Nephron (organoid): Measurements from ENCODE around the gene CYSLTR2.
A peak's percentile ranks its signal among the peaks of the same experiment; 100 is the strongest.

Experiments
- H3K27ac Mint-ChIP-seq, 3 experiments: 2 replicates each; pipeline ENCODE4 v1.8.0; 2020; ENCODE audit warnings: mixed read lengths in 3 of 3, mild to moderate bottlenecking in 2 of 3, moderate library complexity in 1 of 3
- H3K27me3 Mint-ChIP-seq: 2 replicates; pipeline ENCODE4 v1.8.0; 2021; ENCODE audit warnings: low read depth, mild to moderate bottlenecking, moderate library complexity, mixed read lengths
- H3K36me3 Mint-ChIP-seq: 2 replicates; pipeline ENCODE4 v1.8.0; 2020; ENCODE audit warnings: low read depth, mixed read lengths
- H3K4me1 Mint-ChIP-seq: 2 replicates; pipeline ENCODE4 v1.8.0; 2020; ENCODE audit warnings: mixed read lengths
- H3K4me3 Mint-ChIP-seq, 3 experiments: 2 replicates each; pipeline ENCODE4 v1.8.0; 2020; ENCODE audit warnings: mild to moderate bottlenecking in 3 of 3, mixed read lengths in 3 of 3, moderate library complexity in 2 of 3
- H3K9me3 Mint-ChIP-seq: 2 replicates; pipeline ENCODE4 v1.8.0; 2020; ENCODE audit warnings: mixed read lengths
- TF ChIP-seq, protein P1 (sequence below), 3 experiments: fragments of 200-600 bp; sonication (generic); IDR thresholded peaks; one replicate each; pipeline ENCODE4 v1.5.0; 2021; ENCODE audit warnings: antibody characterized with exemption in 3 of 3; ENCODE audit not compliant: unreplicated experiment in 3 of 3

CYSLTR2 gene

DNA sequence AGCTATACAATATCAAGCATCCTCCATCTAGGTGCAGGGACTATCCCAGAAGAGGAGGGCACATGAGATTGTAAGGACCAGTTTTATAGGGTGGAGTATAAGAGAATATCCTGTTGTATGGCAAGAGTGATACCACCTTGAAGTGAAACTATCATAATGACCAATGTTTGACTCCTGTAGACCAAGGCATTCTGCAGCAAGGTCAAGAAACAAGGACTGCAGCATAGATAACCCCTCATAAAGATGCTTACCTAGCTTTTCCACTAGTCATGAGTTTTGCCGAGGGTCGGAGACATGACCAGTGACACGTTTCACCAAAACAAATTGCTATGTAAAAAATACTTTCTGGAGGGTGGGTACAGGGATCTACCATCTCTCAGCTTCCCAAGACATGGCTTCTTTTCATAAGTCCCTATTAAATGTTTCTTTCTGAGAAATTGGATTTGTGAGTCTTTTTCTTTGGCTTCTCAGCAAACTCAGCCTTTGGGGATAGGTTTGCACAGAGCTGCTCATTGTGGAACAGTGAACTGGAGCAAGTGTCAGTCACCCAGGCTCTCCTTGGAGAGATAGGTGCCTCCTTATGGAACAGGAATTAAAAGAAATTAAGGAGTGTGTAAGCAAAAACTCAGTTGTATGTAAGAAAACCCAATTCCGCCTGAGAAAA is 28.2 kb upstream of the CYSLTR2 start:
- H3K9me3 Mint-ChIP-seq, result peaks cover 14% of the 10 kb centered on the region
- H3K4me3 Mint-ChIP-seq, result no peak overlapping the region
- H3K4me1 Mint-ChIP-seq, result peaks cover 6% of the 10 kb centered on the region
- H3K27me3 Mint-ChIP-seq, result no peaks in the 10 kb centered on the region
- H3K36me3 Mint-ChIP-seq, result no peaks in the 10 kb centered on the region
- H3K27ac Mint-ChIP-seq, result peak overlapping the region; percentile 85 to 91 (median 88)
- TF ChIP-seq, protein P1, sequence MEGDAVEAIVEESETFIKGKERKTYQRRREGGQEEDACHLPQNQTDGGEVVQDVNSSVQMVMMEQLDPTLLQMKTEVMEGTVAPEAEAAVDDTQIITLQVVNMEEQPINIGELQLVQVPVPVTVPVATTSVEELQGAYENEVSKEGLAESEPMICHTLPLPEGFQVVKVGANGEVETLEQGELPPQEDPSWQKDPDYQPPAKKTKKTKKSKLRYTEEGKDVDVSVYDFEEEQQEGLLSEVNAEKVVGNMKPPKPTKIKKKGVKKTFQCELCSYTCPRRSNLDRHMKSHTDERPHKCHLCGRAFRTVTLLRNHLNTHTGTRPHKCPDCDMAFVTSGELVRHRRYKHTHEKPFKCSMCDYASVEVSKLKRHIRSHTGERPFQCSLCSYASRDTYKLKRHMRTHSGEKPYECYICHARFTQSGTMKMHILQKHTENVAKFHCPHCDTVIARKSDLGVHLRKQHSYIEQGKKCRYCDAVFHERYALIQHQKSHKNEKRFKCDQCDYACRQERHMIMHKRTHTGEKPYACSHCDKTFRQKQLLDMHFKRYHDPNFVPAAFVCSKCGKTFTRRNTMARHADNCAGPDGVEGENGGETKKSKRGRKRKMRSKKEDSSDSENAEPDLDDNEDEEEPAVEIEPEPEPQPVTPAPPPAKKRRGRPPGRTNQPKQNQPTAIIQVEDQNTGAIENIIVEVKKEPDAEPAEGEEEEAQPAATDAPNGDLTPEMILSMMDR (IDR thresholded peaks at IDR 0.05; ENCODE audit: unreplicated experiment in 3 of 3), result no peak

DNA sequence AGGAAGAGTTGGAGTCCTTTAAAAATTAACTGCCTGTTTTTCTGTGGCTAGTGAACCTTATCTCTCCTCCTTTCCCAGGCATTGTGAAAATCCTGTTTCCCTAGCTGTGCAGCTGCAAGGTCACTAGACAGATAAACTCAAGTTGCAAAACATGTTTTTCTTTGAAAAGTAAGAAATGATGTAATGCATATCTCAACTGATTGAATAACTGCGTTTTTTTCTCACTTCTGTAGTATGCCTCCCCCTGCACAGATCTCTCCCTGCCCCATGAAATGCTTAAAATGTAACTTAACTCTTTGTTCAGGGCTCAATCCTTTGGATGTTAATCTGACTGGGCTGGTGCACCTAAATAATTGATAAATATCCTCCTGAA is 27.7 kb upstream of the CYSLTR2 start:
- TF ChIP-seq, protein P1 (IDR thresholded peaks at IDR 0.05; ENCODE audit: unreplicated experiment in 3 of 3), result no peak
- H3K27me3 Mint-ChIP-seq, result no peaks in the 10 kb centered on the region
- no peaks in the 10 kb centered on the region for H3K36me3 Mint-ChIP-seq
- peaks cover 14% of the 10 kb centered on the region for H3K9me3 Mint-ChIP-seq
- peak overlapping the region; percentile 85 to 91 (median 88) for H3K27ac Mint-ChIP-seq
- H3K4me3 Mint-ChIP-seq, result no peak overlapping the region
- peaks cover 6% of the 10 kb centered on the region for H3K4me1 Mint-ChIP-seq

DNA sequence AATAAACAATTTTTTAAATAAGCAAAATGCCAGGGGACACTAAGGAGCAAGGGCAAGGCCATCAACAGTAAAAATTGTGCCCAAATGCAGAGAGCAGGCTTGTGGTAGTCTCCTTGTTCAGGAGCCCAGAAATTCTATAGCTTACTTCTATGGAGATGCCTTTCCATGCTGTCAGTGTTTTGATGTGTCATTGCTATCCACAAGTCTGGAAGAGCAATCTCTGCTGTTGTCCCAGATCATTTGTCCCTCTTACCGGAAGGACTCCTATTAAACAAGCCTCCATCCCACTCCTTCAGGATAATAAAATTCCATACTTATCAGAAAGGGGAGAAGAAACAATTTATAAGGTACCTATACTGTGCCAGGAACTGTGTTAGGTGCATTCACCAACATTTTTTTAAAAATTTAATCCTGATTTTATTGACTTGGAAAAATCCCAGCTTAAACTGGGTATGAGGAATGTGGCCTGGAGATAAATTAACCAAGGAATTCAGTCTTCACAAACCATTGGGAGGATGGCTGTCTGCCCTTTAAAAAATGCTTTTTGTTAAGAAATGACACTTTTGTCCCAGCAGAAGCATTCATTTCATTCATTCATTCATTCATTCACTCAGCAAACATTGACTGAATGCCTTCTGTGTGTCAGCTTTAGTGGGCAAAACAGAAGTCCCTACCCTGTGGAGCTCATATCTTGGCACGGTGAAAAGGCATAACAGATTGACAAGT is 26.8 kb upstream of the CYSLTR2 start:
- H3K4me1 Mint-ChIP-seq, result peaks cover 6% of the 10 kb centered on the region
- H3K9me3 Mint-ChIP-seq, result peaks cover 9% of the 10 kb centered on the region
- peak overlapping the region; percentile 85 to 91 (median 88) for H3K27ac Mint-ChIP-seq
- no peak overlapping the region for H3K4me3 Mint-ChIP-seq
- H3K27me3 Mint-ChIP-seq, result no peaks in the 10 kb centered on the region
- TF ChIP-seq, protein P1 (IDR thresholded peaks at IDR 0.05; ENCODE audit: unreplicated experiment in 3 of 3), result no peak
- H3K36me3 Mint-ChIP-seq, result no peaks in the 10 kb centered on the region

DNA sequence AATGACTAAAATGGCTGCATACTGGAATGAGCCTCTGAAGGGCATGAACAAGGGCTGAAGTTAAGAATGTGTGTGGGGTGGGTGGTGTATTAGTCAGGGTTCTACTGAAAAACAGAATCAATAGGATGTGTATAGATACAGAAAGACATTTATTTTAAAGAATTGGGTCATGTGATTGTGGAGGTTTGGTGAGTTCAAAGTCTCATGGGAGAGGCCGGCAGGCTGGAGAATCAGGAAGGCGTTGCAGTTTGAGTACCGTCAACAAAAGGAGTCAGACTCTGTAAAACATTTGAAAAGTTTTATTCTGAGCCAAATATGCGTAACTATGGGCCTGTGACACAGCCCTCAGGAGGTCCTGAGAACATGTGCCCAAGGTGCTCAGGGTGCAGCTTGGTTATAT is 24.5 kb upstream of the CYSLTR2 start:
- TF ChIP-seq, protein P1 (IDR thresholded peaks at IDR 0.05; ENCODE audit: unreplicated experiment in 3 of 3), result no peak
- H3K4me1 Mint-ChIP-seq, result peaks cover 6% of the 10 kb centered on the region
- H3K4me3 Mint-ChIP-seq, result no peak overlapping the region
- H3K9me3 Mint-ChIP-seq, result peaks cover 9% of the 10 kb centered on the region
- no peaks in the 10 kb centered on the region for H3K36me3 Mint-ChIP-seq
- H3K27ac Mint-ChIP-seq, result peak overlapping the region; percentile 9 to 88 (median 25)
- H3K27me3 Mint-ChIP-seq, result no peaks in the 10 kb centered on the region

DNA sequence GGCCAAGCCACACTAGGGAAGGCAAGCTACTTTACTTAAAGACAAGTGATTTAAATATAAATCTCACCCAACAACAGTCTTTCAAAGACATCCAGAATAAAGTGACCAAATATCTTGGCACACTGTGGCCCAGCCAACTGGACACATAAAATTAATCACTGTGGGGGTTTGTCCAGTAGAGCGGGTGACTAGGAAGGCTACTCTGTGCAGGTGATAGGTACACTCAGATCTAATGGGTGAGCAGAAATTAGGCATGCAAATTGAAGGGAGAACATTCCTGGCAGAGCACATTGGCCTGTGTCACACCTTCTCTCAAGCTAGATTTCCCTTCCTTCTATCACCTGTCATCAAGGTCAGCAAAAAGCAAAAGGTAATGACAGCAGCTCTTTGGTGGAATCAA is 23.4 kb upstream of the CYSLTR2 start:
- Mint-ChIP-seq H3K27ac (peak overlapping the region in 2 of 3 experiments; percentile 54 to 88), H3K27me3 (no peaks in the 10 kb centered on the region), H3K9me3 (peaks cover 9% of the 10 kb centered on the region), H3K4me1 (peaks cover 6% of the 10 kb centered on the region), H3K36me3 (no peaks in the 10 kb centered on the region), H3K4me3 (no peak overlapping the region)
- TF ChIP-seq, protein P1 (IDR thresholded peaks at IDR 0.05; ENCODE audit: unreplicated experiment in 3 of 3), result no peak
